Measurements from ENCODE around the gene KRTAP17-1. TPM values are rescaled to one million over a fixed set of nuclear protein-coding genes. Genes with fewer than 3 reads are reported as not detected.
"Not testable (repeated sequence)": the region's sequence is repeated elsewhere in the genome, so short reads cannot be mapped to it uniquely, and the experiment has no call there.

The KRTAP17-1 gene
- total RNA-seq, 2 donors from 2014 or later = not detected

- Mint-ChIP-seq H3K27ac (no peak overlapping the region), H3K4me3 (no peak overlapping the region), H3K27me3 (peaks cover 9 to 61% of the 10 kb centered on the region in 2 donors), H3K36me3 (no peaks in the 10 kb centered on the region), H3K4me1 (ENCODE audit: low read depth in 2 of 2) (no peaks in the 10 kb centered on the region), H3K9me3 (no peaks in the 10 kb centered on the region)
- no peak for ATAC-seq
- no peak for DNase-seq (ENCODE audit: low spot score)
These were observed 43.7 kb downstream of the KRTAP17-1 start for GRCh38 chr17:41271858-41272257.

- H3K4me3 Mint-ChIP-seq; H3K36me3 Mint-ChIP-seq; H3K27ac Mint-ChIP-seq; H3K4me1 Mint-ChIP-seq (ENCODE audit: low read depth in 2 of 2); DNase-seq (ENCODE audit: low spot score); ATAC-seq; H3K9me3 Mint-ChIP-seq: not testable (repeated sequence)
- H3K27me3 Mint-ChIP-seq = peaks cover 6 to 61% of the 10 kb centered on the region in 2 donors
These were observed 44.2 kb downstream of the KRTAP17-1 start for GRCh38 chr17:41271323-41271722.

GRCh38 chr17:41267711-41268110 is 47.8 kb downstream of the KRTAP17-1 start:
- no peak for DNase-seq (ENCODE audit: low spot score)
- no peak for ATAC-seq
- Mint-ChIP-seq H3K9me3 (no peaks in the 10 kb centered on the region), H3K27me3 (peaks cover 10 to 61% of the 10 kb centered on the region in 2 donors), H3K4me3 (no peak overlapping the region), H3K27ac (no peak overlapping the region), H3K36me3 (no peaks in the 10 kb centered on the region), H3K4me1 (ENCODE audit: low read depth in 2 of 2) (no peaks in the 10 kb centered on the region)

- H3K27me3 Mint-ChIP-seq = peaks cover 25 to 56% of the 10 kb centered on the region in 2 donors
- H3K4me3 Mint-ChIP-seq = no peak within 1 kb of the TSS
- H3K27ac Mint-ChIP-seq = no peak within 1 kb of the TSS
- H3K4me1 Mint-ChIP-seq (ENCODE audit: low read depth in 2 of 2) = no peaks in the 10 kb centered on the region
- no peaks in the 10 kb centered on the region for H3K36me3 Mint-ChIP-seq
- DNase-seq (ENCODE audit: low spot score) (no peak), ATAC-seq (no peak)
- H3K9me3 Mint-ChIP-seq = no peaks in the 10 kb centered on the region
These were observed 50.4 kb downstream of the KRTAP17-1 start, which contains the start of gene KRTAP9-6 for GRCh38 chr17:41265078-41265477. Gene KRTAP9-6, plus strand, starts transcription at chr17:41265378. Its CDS starts 0 bp downstream, at chr17:41265378.

Other genes starting within 250 kb of the KRTAP17-1 start
- gene KRTAP2-4, start 249.8 kb downstream of the KRTAP17-1 start, total RNA-seq = not detected
- not detected for gene KRTAP4-7, start 231.6 kb downstream of the KRTAP17-1 start, total RNA-seq
- gene KRTAP4-8, start 217.6 kb downstream of the KRTAP17-1 start, total RNA-seq = not detected
- not detected for gene KRTAP4-16, start 213.5 kb downstream of the KRTAP17-1 start, total RNA-seq
- gene KRTAP4-9, start 210.3 kb downstream of the KRTAP17-1 start, total RNA-seq = not detected
- not detected for gene KRTAP4-11, start 197.3 kb downstream of the KRTAP17-1 start, total RNA-seq
- gene KRTAP4-12, start 191.5 kb downstream of the KRTAP17-1 start, total RNA-seq = not detected
- gene KRTAP4-6, start 175.2 kb downstream of the KRTAP17-1 start, total RNA-seq = not detected
- not detected for gene KRTAP4-5, start 165.9 kb downstream of the KRTAP17-1 start, total RNA-seq
- gene KRTAP4-4, start 155.0 kb downstream of the KRTAP17-1 start, total RNA-seq = not detected
- gene KRTAP4-3, start 147.5 kb downstream of the KRTAP17-1 start, total RNA-seq = not detected
- not detected for gene KRTAP4-2, start 137.5 kb downstream of the KRTAP17-1 start, total RNA-seq
- not detected for gene KRTAP4-1, start 130.8 kb downstream of the KRTAP17-1 start, total RNA-seq
- gene KRTAP9-1, start 125.8 kb downstream of the KRTAP17-1 start, total RNA-seq = not detected
- gene KRTAP9-2, start 89.1 kb downstream of the KRTAP17-1 start, total RNA-seq = not detected
- gene KRTAP9-3, start 83.3 kb downstream of the KRTAP17-1 start, total RNA-seq = not detected
- gene KRTAP9-8, start 77.7 kb downstream of the KRTAP17-1 start, total RNA-seq = not detected
- not detected for gene KRTAP9-4, start 66.0 kb downstream of the KRTAP17-1 start, total RNA-seq
- gene KRTAP9-9, start 60.3 kb downstream of the KRTAP17-1 start, total RNA-seq = not detected
- not detected for gene KRTAP9-6, start 50.3 kb downstream of the KRTAP17-1 start, total RNA-seq
- not detected for gene KRTAP9-7, start 40.0 kb downstream of the KRTAP17-1 start, total RNA-seq
- gene KRTAP29-1, start 12.9 kb downstream of the KRTAP17-1 start, total RNA-seq = not detected
- gene KRTAP16-1, start 6.4 kb downstream of the KRTAP17-1 start, total RNA-seq = not detected
- gene KRT33A, start 35.1 kb upstream of the KRTAP17-1 start, total RNA-seq = not detected
- not detected for gene KRT33B, start 54.1 kb upstream of the KRTAP17-1 start, total RNA-seq
- gene KRT34, start 66.6 kb upstream of the KRTAP17-1 start, total RNA-seq = not detected
- gene KRT31, start 81.9 kb upstream of the KRTAP17-1 start, total RNA-seq = not detected
- gene KRT37, start 108.9 kb upstream of the KRTAP17-1 start, total RNA-seq = not detected
- gene KRT38, start 125.3 kb upstream of the KRTAP17-1 start, total RNA-seq = not detected
- not detected for gene KRT32, start 151.7 kb upstream of the KRTAP17-1 start, total RNA-seq
- gene KRT35, start 165.4 kb upstream of the KRTAP17-1 start, total RNA-seq = not detected
- gene KRT36, start 174.2 kb upstream of the KRTAP17-1 start, total RNA-seq = not detected
- not detected for gene KRT13, start 189.9 kb upstream of the KRTAP17-1 start, total RNA-seq
- not detected for gene KRT15, start 203.2 kb upstream of the KRTAP17-1 start, total RNA-seq
- gene KRT19, start 212.6 kb upstream of the KRTAP17-1 start, total RNA-seq = not detected